AG20443 (cell line): ENCODE measurements around the gene PLAAT4.

Experiments used
- DNase-seq: peaks from one replicate; pipeline ENCODE4 v3.0.0; 2012; ENCODE audit warnings: low spot score, mixed read lengths

Gene PLAAT4

GRCh38 chr11:63536669-63537292 lies at the start of gene PLAAT4:
Gene PLAAT4, plus strand, starts transcription at chr11:63536808. Its CDS starts 61 bp downstream, at chr11:63536869.
- DNase-seq, result peak; percentile 71

GRCh38 chr11:63488789-63489188 lies 47.8 kb upstream of the PLAAT4 start:
- no peak for DNase-seq

- DNase-seq, result no peak
Observed at GRCh38 chr11:63489879-63490278, 46.7 kb upstream of the PLAAT4 start.

- peak; percentile 44 for DNase-seq
Observed at GRCh38 chr11:63490551-63491239, 45.9 kb upstream of the PLAAT4 start, which contains the start of gene PLAAT5. Gene PLAAT5, minus strand, starts transcription at chr11:63491167. Its CDS starts 133 bp downstream, at chr11:63491034.

- no peak for DNase-seq
Observed at GRCh38 chr11:63491240-63491587, 45.4 kb upstream of the PLAAT4 start.

- no peak for DNase-seq
Observed at GRCh38 chr11:63491636-63492372, 44.8 kb upstream of the PLAAT4 start.

- DNase-seq, result no peak
Observed at GRCh38 chr11:63492441-63492840, 44.2 kb upstream of the PLAAT4 start.

- DNase-seq, result no peak
Observed at GRCh38 chr11:63493127-63493526, 43.5 kb upstream of the PLAAT4 start.

GRCh38 chr11:63494975-63495374 lies 41.6 kb upstream of the PLAAT4 start:
- no peak for DNase-seq

GRCh38 chr11:63499874-63500273 lies 36.7 kb upstream of the PLAAT4 start:
- no peak for DNase-seq

- DNase-seq, result no peak
Observed at GRCh38 chr11:63501236-63501635, 35.4 kb upstream of the PLAAT4 start.

GRCh38 chr11:63502252-63502820 lies 34.3 kb upstream of the PLAAT4 start:
- no peak for DNase-seq

GRCh38 chr11:63503492-63503891 lies 33.1 kb upstream of the PLAAT4 start:
- no peak for DNase-seq

- no peak for DNase-seq
Observed at GRCh38 chr11:63504054-63504453, 32.6 kb upstream of the PLAAT4 start.

- no peak for DNase-seq
Observed at GRCh38 chr11:63504933-63505586, 31.5 kb upstream of the PLAAT4 start.

- no peak for DNase-seq
Observed at GRCh38 chr11:63505857-63506528, 30.6 kb upstream of the PLAAT4 start, which contains the start of gene LGALS12. Gene LGALS12, plus strand, starts transcription at chr11:63506084. Its CDS starts 375 bp downstream, at chr11:63506459.

GRCh38 chr11:63506876-63507275 lies 29.7 kb upstream of the PLAAT4 start:
- no peak for DNase-seq

GRCh38 chr11:63507511-63507910 lies 29.1 kb upstream of the PLAAT4 start:
- no peak for DNase-seq

GRCh38 chr11:63508009-63508408 lies 28.6 kb upstream of the PLAAT4 start:
- DNase-seq, result peak; percentile 39

- no peak for DNase-seq
Observed at GRCh38 chr11:63508745-63509144, 27.9 kb upstream of the PLAAT4 start.

GRCh38 chr11:63510360-63511047 lies 26.1 kb upstream of the PLAAT4 start:
- DNase-seq, result peak; percentile 90
